Tibial artery (tissue), 4 donors: Measurements from ENCODE around the gene KPNA6.

ENCODE experiments used
- DNase-seq, 2 donors: peaks; one replicate each; pipeline ENCODE4 v3.0.0-alpha.2; 2019
- H3K27ac ChIP-seq, 2 donors: fragments of 200-600 bp; sonication (generic) in 1 of 2; 1 replicate in 1 of 2; 2 replicates in 1 of 2; pipeline ENCODE4 v1.5.1; 2018 to 2019; ENCODE audit warnings: mild to moderate bottlenecking in 1 of 2
- H3K27me3 ChIP-seq, 2 donors: fragments of 200-600 bp; sonication (generic) in 1 of 2; one replicate each; pipeline versions ENCODE4 v1.5.1 to v1.6.0; 2016 to 2019
- H3K36me3 ChIP-seq, 3 donors: fragments of 200-600 bp; sonication (generic) in 2 of 3; one replicate each; pipeline ENCODE4 v1.5.1; 2016 to 2019; ENCODE audit warnings: mild to moderate bottlenecking in 2 of 3
- H3K4me1 ChIP-seq, 4 donors: fragments of 200-600 bp; sonication (generic) in 2 of 4; 1 replicate in 3 of 4; 2 replicates in 1 of 4; pipeline ENCODE4 v1.5.1; 2016 to 2019
- H3K4me3 ChIP-seq, 2 donors: fragments of 200-600 bp; sonication (generic) in 1 of 2; 1 replicate in 1 of 2; 2 replicates in 1 of 2; pipeline ENCODE4 v1.5.1; 2018 to 2019; ENCODE audit warnings: mild to moderate bottlenecking in 2 of 2
- H3K9me3 ChIP-seq, 3 donors: fragments of 200-600 bp; sonication (generic) in 1 of 3; one replicate each; pipeline ENCODE4 v1.5.1; 2016 to 2019
- intact Hi-C: fragments of 100-400 bp; cut with DNase I; formaldehyde crosslinking; loops from one replicate; pipeline ENCODE4 v1.15.0; 2023; ENCODE audit warnings: low total_unique reads
- TF ChIP-seq, protein P1 (sequence below), 2 experiments: fragments of 200-600 bp in 1 of 2; fragments of 450-650 bp in 1 of 2; IDR thresholded peaks; one replicate each; pipeline ENCODE4 v1.5.1; 2017 to 2019; ENCODE audit warnings: antibody characterized with exemption in 2 of 2, mild to moderate bottlenecking in 1 of 2, moderate library complexity in 1 of 2

The KPNA6 gene

DNA sequence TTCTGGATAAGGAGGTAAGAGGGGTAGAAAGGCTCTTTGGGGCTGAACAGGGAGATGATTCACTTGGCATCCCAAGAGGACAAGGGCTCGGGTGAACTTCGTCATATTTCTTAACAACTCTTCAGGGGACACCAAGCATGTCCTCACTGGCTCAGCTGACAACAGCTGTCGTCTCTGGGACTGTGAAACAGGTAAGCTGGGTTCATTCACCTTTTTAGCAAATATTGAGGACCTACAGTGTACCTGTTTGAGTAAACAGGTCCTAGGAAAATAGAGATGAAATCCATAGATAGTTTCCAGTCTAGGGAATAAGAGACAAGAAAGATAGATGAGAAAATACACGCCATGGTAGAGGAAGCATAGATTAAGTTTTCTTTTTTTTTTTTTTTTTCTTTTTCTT lies 116.4 kb downstream of the KPNA6 start:
- Histone ChIP-seq H3K36me3 (peaks cover 38 to 62% (median 55%) of the 10 kb centered on the region in 3 donors), H3K4me1 (peaks cover 0 to 34% (median 28%) of the 10 kb centered on the region in 4 donors), H3K4me3 (no peak overlapping the region), H3K27ac (no peak overlapping the region), H3K9me3 (no peaks in the 10 kb centered on the region), H3K27me3 (no peaks in the 10 kb centered on the region)
- TF ChIP-seq, protein P1, sequence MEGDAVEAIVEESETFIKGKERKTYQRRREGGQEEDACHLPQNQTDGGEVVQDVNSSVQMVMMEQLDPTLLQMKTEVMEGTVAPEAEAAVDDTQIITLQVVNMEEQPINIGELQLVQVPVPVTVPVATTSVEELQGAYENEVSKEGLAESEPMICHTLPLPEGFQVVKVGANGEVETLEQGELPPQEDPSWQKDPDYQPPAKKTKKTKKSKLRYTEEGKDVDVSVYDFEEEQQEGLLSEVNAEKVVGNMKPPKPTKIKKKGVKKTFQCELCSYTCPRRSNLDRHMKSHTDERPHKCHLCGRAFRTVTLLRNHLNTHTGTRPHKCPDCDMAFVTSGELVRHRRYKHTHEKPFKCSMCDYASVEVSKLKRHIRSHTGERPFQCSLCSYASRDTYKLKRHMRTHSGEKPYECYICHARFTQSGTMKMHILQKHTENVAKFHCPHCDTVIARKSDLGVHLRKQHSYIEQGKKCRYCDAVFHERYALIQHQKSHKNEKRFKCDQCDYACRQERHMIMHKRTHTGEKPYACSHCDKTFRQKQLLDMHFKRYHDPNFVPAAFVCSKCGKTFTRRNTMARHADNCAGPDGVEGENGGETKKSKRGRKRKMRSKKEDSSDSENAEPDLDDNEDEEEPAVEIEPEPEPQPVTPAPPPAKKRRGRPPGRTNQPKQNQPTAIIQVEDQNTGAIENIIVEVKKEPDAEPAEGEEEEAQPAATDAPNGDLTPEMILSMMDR (IDR thresholded peaks at IDR 0.05) = no peak
- intact Hi-C loops = loop anchor here (5.0 kb wide), 1 partner anchor 68 kb away; the partner anchor contains the start of gene HDAC1
- DNase-seq = no peak
